CD14-positive monocyte (primary cell): ENCODE measurements around the gene DYNC2H1. TPM values are rescaled to one million over a fixed set of nuclear protein-coding genes. Genes with fewer than 3 reads are reported as not detected.

Experiments used
- DNase-seq, 3 donors: peaks; one replicate each; pipeline ENCODE4 v3.0.0-alpha.2; 2011 to 2022
- H2AFZ ChIP-seq: 2 replicates; pipeline ENCODE4 v1.6.0; 2012; ENCODE audit warnings: mild to moderate bottlenecking, low read depth, low read length, inconsistent platforms; ENCODE audit not compliant: insufficient read depth, poor library complexity, severe bottlenecking
- H3K27ac ChIP-seq, 2 donors: 1 replicate in 1 of 2; 2 replicates in 1 of 2; pipeline ENCODE4 v1.5.1; 2012 to 2013; ENCODE audit warnings: low read length in 2 of 2, control low read depth in 1 of 2, inconsistent platforms in 1 of 2, low read depth in 1 of 2, mild to moderate bottlenecking in 1 of 2
- H3K27me3 ChIP-seq, 2 donors: one replicate each; pipeline versions ENCODE4 v1.6.0 to v1.6.1; 2011 to 2013; ENCODE audit warnings: low read length in 2 of 2; ENCODE audit not compliant: control insufficient read depth in 2 of 2, insufficient read depth in 2 of 2
- H3K36me3 ChIP-seq, 2 donors: replicated peaks in 1 of 2; 1 replicate in 1 of 2; 2 replicates in 1 of 2; pipeline versions ENCODE4 v1.5.1 to v1.6.1; 2012 to 2013; ENCODE audit warnings: low read length in 2 of 2, control low read depth in 1 of 2, inconsistent platforms in 1 of 2, mild to moderate bottlenecking in 1 of 2; ENCODE audit not compliant: insufficient read depth in 2 of 2, control insufficient read depth in 1 of 2
- H3K4me1 ChIP-seq, 2 donors: 1 replicate in 1 of 2; 2 replicates in 1 of 2; pipeline versions ENCODE4 v1.5.1 to v1.6.1; 2012 to 2013; ENCODE audit warnings: low read length in 2 of 2, control low read depth in 1 of 2, inconsistent platforms in 1 of 2, mild to moderate bottlenecking in 1 of 2, moderate library complexity in 1 of 2; ENCODE audit not compliant: insufficient read depth in 2 of 2, control insufficient read depth in 1 of 2
- H3K4me2 ChIP-seq: replicated peaks from 2 replicates; pipeline ENCODE3; 2012; ENCODE audit warnings: low read length, moderate library complexity, mild to moderate bottlenecking; ENCODE audit not compliant: poor library complexity, severe bottlenecking; ENCODE audit errors: extremely low read depth
- H3K4me3 ChIP-seq, 3 experiments: fragments of 200-600 bp in 1 of 3; sonication (generic) in 1 of 3; replicated peaks in 1 of 3; 1 replicate in 2 of 3; 2 replicates in 1 of 3; pipeline ENCODE4 v1.5.1; 2011 to 2013; ENCODE audit warnings: low read length in 3 of 3, mild to moderate bottlenecking in 3 of 3, control low read depth in 2 of 3, low read depth in 2 of 3, inconsistent platforms in 1 of 3, moderate library complexity in 1 of 3
- H3K79me2 ChIP-seq: 2 replicates; pipeline ENCODE4 v1.6.0; 2012; ENCODE audit warnings: mild to moderate bottlenecking, control low read depth, inconsistent platforms, low read length, moderate library complexity; ENCODE audit not compliant: insufficient read depth
- H3K9ac ChIP-seq: 2 replicates; pipeline ENCODE4 v1.6.0; 2017; ENCODE audit warnings: low read length, mild to moderate bottlenecking; ENCODE audit not compliant: insufficient read depth, poor library complexity, severe bottlenecking
- H3K9me3 ChIP-seq, 2 donors: replicated peaks in 1 of 2; 1 replicate in 1 of 2; 2 replicates in 1 of 2; pipeline versions ENCODE4 v1.5.1 to v1.6.1; 2012 to 2013; ENCODE audit warnings: low read length in 2 of 2, control low read depth in 1 of 2; ENCODE audit not compliant: control insufficient read depth in 1 of 2, insufficient read depth in 1 of 2
- H4K20me1 ChIP-seq: 2 replicates; pipeline ENCODE4 v1.6.0; 2012; ENCODE audit warnings: mild to moderate bottlenecking, low read length, control low read depth, moderate library complexity; ENCODE audit not compliant: insufficient read depth
- H3K27ac Mint-ChIP-seq, 7 donors: one replicate each; pipeline ENCODE4 v1.8.0; 2020; ENCODE audit warnings: mild to moderate bottlenecking in 7 of 7, mixed read lengths in 7 of 7, moderate library complexity in 6 of 7, inconsistent platforms in 2 of 7
- H3K27me3 Mint-ChIP-seq, 3 donors: one replicate each; pipeline ENCODE4 v1.8.0; 2021 to 2022; ENCODE audit warnings: low read depth in 3 of 3, mild to moderate bottlenecking in 3 of 3, mixed read lengths in 3 of 3, moderate library complexity in 3 of 3, inconsistent platforms in 1 of 3
- H3K36me3 Mint-ChIP-seq, 2 donors: one replicate each; pipeline ENCODE4 v1.8.0; 2020; ENCODE audit warnings: mixed read lengths in 2 of 2, inconsistent platforms in 1 of 2, mild to moderate bottlenecking in 1 of 2
- H3K4me1 Mint-ChIP-seq: one replicate; pipeline ENCODE4 v1.8.0; 2020; ENCODE audit warnings: mild to moderate bottlenecking, mixed read lengths
- H3K4me3 Mint-ChIP-seq, 2 donors: one replicate each; pipeline ENCODE4 v1.8.0; 2020; ENCODE audit warnings: mild to moderate bottlenecking in 2 of 2, mixed read lengths in 2 of 2, moderate library complexity in 1 of 2
- H3K9me3 Mint-ChIP-seq, 7 donors: one replicate each; pipeline ENCODE4 v1.8.0; 2020 to 2022; ENCODE audit warnings: mixed read lengths in 7 of 7, mild to moderate bottlenecking in 6 of 7, moderate library complexity in 6 of 7, inconsistent platforms in 2 of 7
- CTCF ChIP-seq: fragments of 200-600 bp; IDR thresholded peaks from one replicate; pipeline ENCODE4 v1.8.0; 2022; ENCODE audit warnings: antibody characterized with exemption, mild to moderate bottlenecking
- WGBS: methylation state at CpG from one replicate; pipeline ENCODE4 v1.1.5; 2013; ENCODE audit warnings: missing lambda C conversion rate; ENCODE audit not compliant: insufficient coverage; 5-methylcytosine and 5-hydroxymethylcytosine counted together
- intact Hi-C, 2 donors: fragments of 100-400 bp; cut with micrococcal nuclease; formaldehyde crosslinking; loops; one replicate each; pipeline versions ENCODE4 v1.15.0 to v1.15.1; 2023
- polyA plus RNA-seq, 3 donors: library from polyadenylated mRNA; depleted of rRNA in 1 of 3; unstranded in 2 of 3; stranded (reverse) in 1 of 3; fragments of 300-500 nt in 2 of 3; fragments of >200 nt in 1 of 3; fragmentation: Illumina TruSeq in 2 of 3; gene quantifications; 1 replicate in 2 of 3; 2 replicates in 1 of 3; pipeline ENCODE4 v1.2.3, GENCODE V29; 2012 to 2021

DYNC2H1 gene
- polyA plus RNA-seq, 3 donors: 0.10 to 1.5 (median 0.36) TPM

GRCh38 chr11:103367650-103368049 lies 258.4 kb downstream of the DYNC2H1 start:
- no peak overlapping the region for H3K27ac Mint-ChIP-seq

GRCh38 chr11:103368145-103368544 lies 258.9 kb downstream of the DYNC2H1 start:
- intact Hi-C loops: no loop called here
- Mint-ChIP-seq H3K27ac (no peak overlapping the region), H3K27me3 (no peaks in the 10 kb centered on the region), H3K4me1 (peaks cover 2% of the 10 kb centered on the region), H3K9me3 (peaks cover 0 to 7% (median 2%) of the 10 kb centered on the region in 7 donors), H3K36me3 (no peaks in the 10 kb centered on the region), H3K4me3 (no peak overlapping the region)
- Histone ChIP-seq H3K27me3 (no peaks in the 10 kb centered on the region), H4K20me1 (no peaks in the 10 kb centered on the region), H3K27ac (no peak overlapping the region), H3K4me1 (no peaks in the 10 kb centered on the region), H2AFZ (no peak overlapping the region), H3K36me3 (no peaks in the 10 kb centered on the region), H3K9ac (no peak overlapping the region), H3K79me2 (no peaks in the 10 kb centered on the region), H3K4me2 (no peak overlapping the region), H3K4me3 (no peak overlapping the region), H3K9me3 (peaks cover 0 to 8% of the 10 kb centered on the region in 2 donors)
- DNase-seq: no peak
- no peak for TF ChIP-seq CTCF
- WGBS: no CpG with 5 or more reads among the region's 1 CpG

More at GRCh38 chr11:103367650-103368049, 258.4 kb downstream of the DYNC2H1 start:
- no peak for DNase-seq
- peaks cover 2% of the 10 kb centered on the region for H3K4me1 Mint-ChIP-seq
- Histone ChIP-seq H3K4me3 (no peak overlapping the region), H3K4me2 (no peak overlapping the region), H3K27ac (no peak overlapping the region), H3K36me3 (no peaks in the 10 kb centered on the region), H3K27me3 (no peaks in the 10 kb centered on the region), H3K9ac (no peak overlapping the region), H3K9me3 (peaks cover 0 to 5% of the 10 kb centered on the region in 2 donors), H4K20me1 (no peaks in the 10 kb centered on the region), H3K79me2 (no peaks in the 10 kb centered on the region), H3K4me1 (no peaks in the 10 kb centered on the region), H2AFZ (no peak overlapping the region)
- no peaks in the 10 kb centered on the region for H3K36me3 Mint-ChIP-seq
- no peak overlapping the region for H3K4me3 Mint-ChIP-seq
- H3K27me3 Mint-ChIP-seq: no peaks in the 10 kb centered on the region
- H3K9me3 Mint-ChIP-seq: peaks cover 0 to 3% (median 2%) of the 10 kb centered on the region in 7 donors
- no peak for TF ChIP-seq CTCF
- intact Hi-C loops: no loop called here
- WGBS: no CpG with 5 or more reads among the region's 3 CpGs
